Natural killer cell treated with Interleukin-12 subunit alpha and Interleukin-12 subunit beta and Interleukin-15 and Interleukin-18, amount 100 ng/mL, for 72 hours (primary cell): ENCODE data around the gene HOXB8. TPM values are rescaled to one million over a fixed set of nuclear protein-coding genes. Genes with fewer than 3 reads are reported as not detected.
A peak's percentile ranks its signal among the peaks of the same experiment; 100 is the strongest.

Experiments used
- ATAC-seq, 2 donors: fragments of 150-1000 bp; cut with Tn5 transposase in 1 of 2; sonication (Bioruptor Pico), chemical (Tn5 transposase) in 1 of 2; 2 replicates each; pipeline ENCODE4 v1.10.0; 2021
- DNase-seq: peaks from one replicate; pipeline ENCODE4 v3.0.0; 2022; ENCODE audit warnings: low spot score
- H3K27ac Mint-ChIP-seq, 2 donors: 1 replicate in 1 of 2; 2 replicates in 1 of 2; pipeline ENCODE4 v1.8.0; 2022; ENCODE audit warnings: mixed read lengths in 2 of 2, mild to moderate bottlenecking in 1 of 2, moderate library complexity in 1 of 2
- H3K27me3 Mint-ChIP-seq, 2 donors: 1 replicate in 1 of 2; 2 replicates in 1 of 2; pipeline ENCODE4 v1.8.0; 2022; ENCODE audit warnings: mixed read lengths in 2 of 2
- H3K36me3 Mint-ChIP-seq: one replicate; pipeline ENCODE4 v1.8.0; 2022; ENCODE audit warnings: mixed read lengths
- H3K4me1 Mint-ChIP-seq, 2 donors: 1 replicate in 1 of 2; 2 replicates in 1 of 2; pipeline ENCODE4 v1.8.0; 2022; ENCODE audit warnings: low read depth in 2 of 2, mixed read lengths in 2 of 2, mild to moderate bottlenecking in 1 of 2
- H3K4me3 Mint-ChIP-seq: one replicate; pipeline ENCODE4 v1.8.0; 2022; ENCODE audit warnings: mixed read lengths
- H3K9me3 Mint-ChIP-seq: 2 replicates; pipeline ENCODE4 v1.8.0; 2022; ENCODE audit warnings: mixed read lengths
- total RNA-seq, 2 donors: library from RNA; stranded (reverse); gene quantifications; one replicate each; pipeline ENCODE4 v1.2.3, GENCODE V29; 2022

The HOXB8 gene
- total RNA-seq, 2 donors from 2014 or later = not detected

DNA sequence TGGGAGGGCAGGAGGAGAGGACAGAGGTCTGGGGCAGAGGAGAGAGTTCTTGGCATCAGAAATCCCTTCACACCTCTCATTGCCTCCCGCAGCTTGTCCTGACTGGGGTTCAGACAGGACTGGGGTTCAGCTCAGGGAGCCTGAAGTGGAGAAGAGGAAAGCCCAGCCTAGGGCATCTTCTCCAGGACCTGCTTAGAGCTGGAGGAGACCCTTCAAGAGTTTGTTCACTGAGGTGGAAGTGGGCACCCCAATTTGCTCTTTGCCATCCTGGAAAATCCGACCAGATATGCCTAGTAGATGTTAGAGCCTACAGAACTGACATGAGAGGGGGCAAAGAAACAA is 27.0 kb downstream of the HOXB8 start:
- Mint-ChIP-seq H3K27ac (no peak overlapping the region), H3K36me3 (no peaks in the 10 kb centered on the region), H3K9me3 (no peaks in the 10 kb centered on the region), H3K4me1 (peaks cover 37 to 40% of the 10 kb centered on the region in 2 donors), H3K27me3 (peaks cover 24 to 57% of the 10 kb centered on the region in 2 donors), H3K4me3 (no peak overlapping the region)
- DNase-seq (no peak), ATAC-seq (no peak)

GRCh38 chr17:48587276-48588073 is 27.6 kb downstream of the HOXB8 start:
- H3K4me3 Mint-ChIP-seq = peak overlapping the region; percentile 31
- H3K9me3 Mint-ChIP-seq = no peaks in the 10 kb centered on the region
- no peak for ATAC-seq
- peaks cover 34 to 37% of the 10 kb centered on the region in 2 donors for H3K4me1 Mint-ChIP-seq
- no peak for DNase-seq
- H3K27me3 Mint-ChIP-seq = peaks cover 24 to 57% of the 10 kb centered on the region in 2 donors
- H3K36me3 Mint-ChIP-seq = no peaks in the 10 kb centered on the region
- H3K27ac Mint-ChIP-seq = no peak overlapping the region

- Mint-ChIP-seq H3K9me3 (no peaks in the 10 kb centered on the region), H3K4me1 (peaks cover 33 to 36% of the 10 kb centered on the region in 2 donors), H3K4me3 (peak overlapping the region; percentile 97), H3K36me3 (no peaks in the 10 kb centered on the region), H3K27ac (peak overlapping the region; percentile 60 to 93), H3K27me3 (peaks cover 20 to 54% of the 10 kb centered on the region in 2 donors)
- ATAC-seq = peak in 1 of 2 donors; percentile 50
- no peak for DNase-seq
Observed at GRCh38 chr17:48586355-48587258, 28.5 kb downstream of the HOXB8 start.

DNA sequence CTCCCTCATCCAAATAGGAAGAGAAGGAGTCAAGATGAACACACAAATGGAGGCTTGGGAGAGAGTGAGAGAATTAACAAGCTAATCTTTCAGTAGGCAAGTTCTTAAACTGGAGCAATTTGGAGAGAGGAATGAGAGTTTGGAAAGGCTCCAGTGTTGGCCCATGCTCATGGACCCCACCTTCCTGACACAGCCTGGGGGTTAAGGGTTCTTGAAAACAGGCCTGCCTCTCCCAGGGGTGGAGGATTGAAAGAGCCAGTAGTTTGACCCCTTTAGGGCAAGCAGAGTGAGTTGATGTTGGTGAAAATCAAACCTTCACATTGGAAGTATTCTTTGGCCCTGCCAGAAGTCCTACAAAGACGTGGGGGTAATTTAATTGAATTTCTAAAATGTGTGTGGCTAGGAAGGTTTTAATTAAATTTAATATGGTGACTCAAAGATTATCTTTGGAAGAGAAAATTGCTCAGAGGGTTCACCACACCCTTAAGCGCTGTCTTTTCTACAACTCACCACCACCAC is 30.8 kb downstream of the HOXB8 start:
- ATAC-seq (no peak), DNase-seq (no peak)
- Mint-ChIP-seq H3K36me3 (no peaks in the 10 kb centered on the region), H3K27ac (peak overlapping the region; percentile 60 to 93), H3K4me1 (peaks cover 41 to 46% of the 10 kb centered on the region in 2 donors), H3K4me3 (peak overlapping the region; percentile 97), H3K27me3 (peaks cover 25 to 51% of the 10 kb centered on the region in 2 donors), H3K9me3 (no peaks in the 10 kb centered on the region)

GRCh38 chr17:48583708-48584222 is 31.3 kb downstream of the HOXB8 start:
- Mint-ChIP-seq H3K4me1 (peaks cover 46 to 51% of the 10 kb centered on the region in 2 donors), H3K36me3 (no peaks in the 10 kb centered on the region), H3K27ac (peak overlapping the region in 1 of 2 donors; percentile 60), H3K27me3 (peaks cover 24 to 53% of the 10 kb centered on the region in 2 donors), H3K4me3 (peak overlapping the region; percentile 97), H3K9me3 (no peaks in the 10 kb centered on the region)
- ATAC-seq (no peak), DNase-seq (no peak)

GRCh38 chr17:48582750-48583069 is 32.4 kb downstream of the HOXB8 start:
- Mint-ChIP-seq H3K4me1 (peaks cover 52 to 54% of the 10 kb centered on the region in 2 donors), H3K9me3 (no peaks in the 10 kb centered on the region), H3K36me3 (no peaks in the 10 kb centered on the region), H3K4me3 (peak overlapping the region; percentile 93), H3K27me3 (peaks cover 16 to 43% of the 10 kb centered on the region in 2 donors), H3K27ac (peak overlapping the region; percentile 35 to 65)
- ATAC-seq (no peak), DNase-seq (no peak)

DNA sequence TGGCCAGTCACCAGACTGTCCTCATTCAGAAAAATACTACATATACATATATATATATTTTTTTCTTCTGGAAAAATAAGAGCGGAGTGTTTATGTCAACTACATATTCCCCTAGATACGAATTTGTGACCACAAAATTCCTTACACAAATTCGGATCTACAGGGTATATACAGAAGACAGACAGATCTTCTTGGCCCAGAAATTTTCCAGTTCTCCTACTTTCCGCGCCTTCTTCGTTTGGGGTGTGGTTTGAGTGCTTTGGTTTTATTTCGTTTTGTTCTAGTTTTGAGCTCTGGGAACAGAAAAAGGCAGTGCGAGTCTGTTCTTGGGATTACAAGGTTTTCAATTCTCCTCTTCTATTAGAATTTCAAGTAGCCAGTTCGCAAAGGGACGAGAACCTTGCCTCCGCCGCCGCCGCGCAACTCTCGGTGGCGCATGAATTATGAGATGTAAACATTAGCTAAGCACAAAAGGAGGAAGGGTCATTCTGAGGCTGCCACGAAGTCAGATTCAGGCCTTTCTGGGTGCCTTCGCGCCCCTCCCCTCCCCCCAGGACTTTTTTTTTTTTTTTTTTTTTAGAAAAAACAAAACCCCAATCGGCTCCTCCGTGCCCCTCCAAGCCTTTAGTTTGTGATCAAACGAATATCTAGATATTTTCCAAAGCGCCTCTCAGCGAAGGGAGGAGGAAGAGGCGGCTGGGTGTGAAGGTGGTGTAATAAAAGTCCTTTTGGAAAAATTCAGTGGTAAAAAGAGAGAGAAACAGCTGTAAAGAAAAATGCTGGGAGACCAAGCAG is 35.1 kb downstream of the HOXB8 start:
- H3K27me3 Mint-ChIP-seq = peaks cover 12 to 27% of the 10 kb centered on the region in 2 donors
- ATAC-seq = no peak

GRCh38 chr17:48579471-48579759 is 35.7 kb downstream of the HOXB8 start:
- Mint-ChIP-seq H3K4me1 (peaks cover 34 to 36% of the 10 kb centered on the region in 2 donors), H3K36me3 (no peaks in the 10 kb centered on the region), H3K27me3 (peaks cover 12 to 24% of the 10 kb centered on the region in 2 donors), H3K9me3 (no peaks in the 10 kb centered on the region), H3K27ac (peak overlapping the region; percentile 84 to 94), H3K4me3 (peak overlapping the region; percentile 93)
- DNase-seq (no peak), ATAC-seq (no peak)

More for the DNA sequence above, 35.1 kb downstream of the HOXB8 start:
- Mint-ChIP-seq H3K9me3 (no peaks in the 10 kb centered on the region), H3K27ac (peak overlapping the region; percentile 55 to 84), H3K4me3 (peak overlapping the region; percentile 93), H3K36me3 (no peaks in the 10 kb centered on the region), H3K4me1 (peaks cover 38 to 39% of the 10 kb centered on the region in 2 donors)
- no peak for DNase-seq

DNA sequence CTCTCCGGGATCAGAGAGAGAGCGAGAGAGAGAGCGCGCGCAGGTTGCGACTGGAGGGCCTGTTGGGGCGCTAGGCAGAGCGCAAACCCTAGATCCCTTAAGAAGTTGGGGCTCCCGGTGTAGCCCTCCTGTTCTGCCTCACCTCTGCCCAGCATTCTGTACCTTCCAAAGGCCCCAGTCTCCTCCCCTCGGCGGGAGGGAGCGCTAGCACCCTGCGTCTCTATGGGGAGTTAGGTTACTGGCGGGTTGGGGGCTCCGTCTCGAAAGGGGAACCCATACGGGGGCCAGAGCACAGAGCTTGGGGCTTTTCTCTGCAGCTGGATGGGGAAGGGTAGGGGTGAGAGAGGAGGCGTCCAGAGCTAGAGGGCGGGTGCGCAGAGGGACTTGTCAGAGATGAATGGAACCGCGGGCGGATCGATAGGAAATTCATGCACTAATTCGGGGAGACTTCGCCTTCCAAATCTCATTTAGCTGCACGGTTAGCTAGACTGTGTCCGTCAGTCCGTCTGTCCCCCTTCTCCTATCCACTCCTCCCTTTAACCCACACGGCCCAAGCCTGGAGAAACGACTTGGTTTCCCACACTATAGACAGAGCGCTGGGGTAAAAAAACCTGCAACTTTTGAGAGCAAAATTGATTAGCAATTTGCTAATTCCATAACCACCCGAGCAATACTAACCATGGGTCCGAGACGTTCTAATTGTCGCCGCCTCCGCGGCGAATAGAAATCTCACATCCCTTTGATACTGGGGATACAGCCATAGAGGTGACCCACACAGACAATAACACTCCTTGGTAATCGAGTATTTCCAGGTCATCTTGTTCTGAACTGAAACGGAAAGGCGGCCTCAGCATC is 36.2 kb downstream of the HOXB8 start:
- Mint-ChIP-seq H3K27me3 (peaks cover 12 to 21% of the 10 kb centered on the region in 2 donors), H3K27ac (peak overlapping the region; percentile 84 to 94), H3K9me3 (no peaks in the 10 kb centered on the region), H3K4me3 (peak overlapping the region; percentile 93), H3K4me1 (peaks cover 33 to 38% of the 10 kb centered on the region in 2 donors), H3K36me3 (no peaks in the 10 kb centered on the region)
- ATAC-seq (peak in 1 of 2 donors; percentile 55), DNase-seq (no peak)

GRCh38 chr17:48577946-48578615 is 37.0 kb downstream of the HOXB8 start, which contains the start of gene HOXB4:
Gene HOXB4 (minus strand): TSS chr17:48578350. CDS start chr17:48578319, 31 bp downstream.
- peak; percentile 87 for DNase-seq
- Mint-ChIP-seq H3K4me1 (peaks cover 37 to 40% of the 10 kb centered on the region in 2 donors), H3K9me3 (no peaks in the 10 kb centered on the region), H3K27me3 (peaks cover 12 to 17% of the 10 kb centered on the region in 2 donors), H3K4me3 (peak within 1 kb of the TSS; percentile 93), H3K27ac (peak within 1 kb of the TSS; percentile 84 to 94), H3K36me3 (no peaks in the 10 kb centered on the region)
- ATAC-seq = peak; percentile 85 to 89

- H3K9me3 Mint-ChIP-seq = no peaks in the 10 kb centered on the region
- peak overlapping the region; percentile 93 for H3K4me3 Mint-ChIP-seq
- H3K27ac Mint-ChIP-seq = peak overlapping the region; percentile 70 to 84
- H3K4me1 Mint-ChIP-seq = peaks cover 37% of the 10 kb centered on the region in 2 donors
- no peaks in the 10 kb centered on the region for H3K36me3 Mint-ChIP-seq
- H3K27me3 Mint-ChIP-seq = peaks cover 12% of the 10 kb centered on the region in 2 donors
- ATAC-seq (peak in 1 of 2 donors; percentile 29), DNase-seq (no peak)
Observed at GRCh38 chr17:48577330-48577945, 37.7 kb downstream of the HOXB8 start.
